B cell (primary cell): ENCODE results near the gene CHCHD4. TPM values are rescaled to one million over a fixed set of nuclear protein-coding genes. Genes with fewer than 3 reads are reported as not detected.

Experiments
- ATAC-seq: fragments of 200-7000 bp; cut with Tn5 transposase; one replicate; pipeline ENCODE4 v1.10.0; 2021; ENCODE audit warnings: low read depth, mild to moderate bottlenecking, moderate number of reproducible peaks, moderate library complexity
- CTCF ChIA-PET: fragments of 350-600 bp; sonication (Branson Sonifier 250); formaldehyde crosslinking; loops from one replicate; lab custom pipeline; 2021; ENCODE audit warnings: antibody characterized with exemption, inconsistent platforms; lab: Charles Lee
- POLR2A ChIA-PET: fragments of 350-600 bp; sonication (Branson Sonifier 250); formaldehyde crosslinking; loops from one replicate; lab custom pipeline; 2021; ENCODE audit warnings: antibody characterized with exemption; lab: Charles Lee
- DNase-seq: peaks from one replicate; pipeline ENCODE4 v3.0.0; 2013
- H2AFZ ChIP-seq: 2 replicates; pipeline ENCODE4 v1.6.1; 2012; ENCODE audit warnings: mild to moderate bottlenecking, low read depth, low read length; ENCODE audit not compliant: insufficient read depth, poor library complexity, severe bottlenecking
- H3K27ac ChIP-seq, 2 donors: 1 replicate in 1 of 2; 2 replicates in 1 of 2; pipeline ENCODE4 v1.5.1; 2012 to 2013; ENCODE audit warnings: low read length in 2 of 2, mild to moderate bottlenecking in 2 of 2, moderate library complexity in 1 of 2
- H3K27me3 ChIP-seq, 4 experiments: fragments of 200-600 bp in 1 of 4; sonication (generic) in 1 of 4; replicated peaks in 1 of 4; 1 replicate in 2 of 4; 2 replicates in 2 of 4; pipeline versions ENCODE4 v1.6.1 to v1.7.0; 2013 to 2016; ENCODE audit warnings: low read length in 3 of 4, mild to moderate bottlenecking in 2 of 4, mixed read lengths in 1 of 4, moderate library complexity in 1 of 4; ENCODE audit not compliant: insufficient read depth in 4 of 4, control insufficient read depth in 3 of 4; ENCODE audit errors: control extremely low read depth in 1 of 4
- H3K36me3 ChIP-seq, 2 experiments: replicated peaks in 1 of 2; 1 replicate in 1 of 2; 2 replicates in 1 of 2; pipeline versions ENCODE4 v1.6.1 to v1.7.1; 2013; ENCODE audit warnings: low read length in 1 of 2; ENCODE audit not compliant: insufficient read depth in 2 of 2, control insufficient read depth in 1 of 2; ENCODE audit errors: control extremely low read depth in 1 of 2, extremely low read depth in 1 of 2
- H3K4me1 ChIP-seq, 2 donors: fragments of 200-600 bp in 1 of 2; sonication (generic) in 1 of 2; 1 replicate in 1 of 2; 2 replicates in 1 of 2; pipeline versions ENCODE4 v1.5.1 to v1.6.1; 2013 to 2017; ENCODE audit warnings: low read length in 2 of 2; ENCODE audit not compliant: control insufficient read depth in 2 of 2, insufficient read depth in 2 of 2
- H3K4me2 ChIP-seq: replicated peaks from 2 replicates; pipeline ENCODE3; 2012; ENCODE audit warnings: mild to moderate bottlenecking, low read depth, low read length; ENCODE audit not compliant: poor library complexity, severe bottlenecking
- H3K4me3 ChIP-seq, 5 experiments: fragments of 200-600 bp in 1 of 5; sonication (generic) in 1 of 5; 1 replicate in 3 of 5; 2 replicates in 2 of 5; pipeline versions ENCODE4 v1.5.1 to v1.7.0; 2011 to 2016; ENCODE audit warnings: low read length in 4 of 5, mild to moderate bottlenecking in 4 of 5, low read depth in 2 of 5, control low read depth in 1 of 5, moderate library complexity in 1 of 5; ENCODE audit not compliant: insufficient read depth in 1 of 5; ENCODE audit errors: control extremely low read depth in 1 of 5, extremely low read depth in 1 of 5
- H3K79me2 ChIP-seq: fragments of 200-600 bp; sonication (generic); one replicate; pipeline ENCODE4 v1.6.0; 2016; ENCODE audit warnings: low read length; ENCODE audit not compliant: control insufficient read depth, insufficient read depth
- H3K9ac ChIP-seq: fragments of 200-600 bp; sonication (generic); 2 replicates; pipeline ENCODE4 v1.6.1; 2017; ENCODE audit warnings: mild to moderate bottlenecking, low read length, moderate library complexity
- H3K9me3 ChIP-seq, 3 donors: one replicate each; pipeline versions ENCODE4 v1.6.1 to v1.7.1; 2013; ENCODE audit warnings: low read length in 2 of 3; ENCODE audit not compliant: control insufficient read depth in 2 of 3, insufficient read depth in 1 of 3; ENCODE audit errors: control extremely low read depth in 1 of 3
- H4K20me1 ChIP-seq: 2 replicates; pipeline ENCODE4 v1.6.0; 2012; ENCODE audit warnings: mild to moderate bottlenecking, low read length; ENCODE audit not compliant: insufficient read depth, control insufficient read depth, poor library complexity, severe bottlenecking
- H3K27ac Mint-ChIP-seq: one replicate; pipeline ENCODE4 v1.8.0; 2021; ENCODE audit warnings: mixed read lengths
- H3K27me3 Mint-ChIP-seq: one replicate; pipeline ENCODE4 v1.8.0; 2021; ENCODE audit warnings: mixed read lengths
- H3K4me1 Mint-ChIP-seq: one replicate; pipeline ENCODE4 v1.8.0; 2021; ENCODE audit warnings: mixed read lengths
- H3K4me3 Mint-ChIP-seq: one replicate; pipeline ENCODE4 v1.8.0; 2021; ENCODE audit warnings: mixed read lengths
- H3K9me3 Mint-ChIP-seq: one replicate; pipeline ENCODE4 v1.8.0; 2022; ENCODE audit warnings: mixed read lengths; ENCODE audit not compliant: insufficient read depth
- CTCF ChIP-seq: fragments of 200-600 bp; IDR thresholded peaks from one replicate; pipeline ENCODE4 v1.8.0; 2022; ENCODE audit warnings: antibody characterized with exemption, mild to moderate bottlenecking
- EZH2 ChIP-seq: IDR thresholded peaks from 2 replicates; pipeline ENCODE4 v1.6.1; 2012; ENCODE audit warnings: borderline replicate concordance, low read depth, mild to moderate bottlenecking, moderate library complexity, low read length; ENCODE audit not compliant: insufficient read depth, poor library complexity, severe bottlenecking
- WGBS: methylation state at CpG from one replicate; pipeline ENCODE4 v1.1.5; 2013; ENCODE audit warnings: missing lambda C conversion rate; ENCODE audit not compliant: insufficient coverage; 5-methylcytosine and 5-hydroxymethylcytosine counted together
- intact Hi-C: fragments of 100-400 bp; cut with micrococcal nuclease; formaldehyde crosslinking; loops from one replicate; pipeline ENCODE4 v1.10.0; 2022
- polyA plus RNA-seq: library from polyadenylated mRNA; depleted of rRNA; stranded (reverse); fragments of >200 nt; gene quantifications from 2 replicates; pipeline ENCODE4 v1.2.3, GENCODE V29; 2012
- total RNA-seq, 2 donors: library from RNA; stranded (reverse); fragments of 120-200 nt in 1 of 2; gene quantifications; 1 replicate in 1 of 2; 2 replicates in 1 of 2; pipeline versions ENCODE4 v1.2.3 to v1.2.4, GENCODE V29; 2013 to 2022

The CHCHD4 gene
- total and polyA plus RNA-seq, 2 donors (not counting 1 experiment from before 2014, with no cell fraction given), result 3.7 to 8.0 TPM

DNA sequence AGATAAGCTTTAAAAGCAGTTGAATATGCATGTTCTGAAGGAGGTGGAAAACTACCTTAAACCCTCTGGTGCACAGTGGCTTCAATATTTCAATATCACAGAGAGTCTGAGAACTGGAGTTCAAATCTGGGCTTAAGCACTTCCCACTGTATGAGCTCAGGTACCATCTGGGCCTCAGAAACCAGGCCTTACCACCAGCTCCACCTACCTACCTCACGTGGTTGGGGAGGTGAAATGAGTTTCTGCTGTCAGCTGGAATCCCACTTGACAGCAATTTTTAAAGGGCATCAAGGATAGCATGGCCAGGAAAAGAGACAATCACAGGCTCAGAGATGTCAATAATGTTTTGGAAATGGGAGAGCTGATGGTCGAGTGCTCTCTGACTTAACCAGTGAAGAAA, 5.0 kb downstream of the CHCHD4 start:
- H3K4me3 Mint-ChIP-seq, result no peak overlapping the region
- H3K9me3 Mint-ChIP-seq, result no peaks in the 10 kb centered on the region

More for the DNA sequence above, 5.0 kb downstream of the CHCHD4 start:
- Histone ChIP-seq H3K9ac (no peak overlapping the region), H3K4me1 (peaks cover 9 to 11% of the 10 kb centered on the region in 2 donors), H3K9me3 (no peaks in the 10 kb centered on the region), H2AFZ (no peak overlapping the region), H3K4me2 (no peak overlapping the region), H3K27me3 (no peaks in the 10 kb centered on the region), H3K79me2 (peaks cover 42% of the 10 kb centered on the region), H3K36me3 (peaks cover 3 to 33% of the 10 kb centered on the region in 2 experiments), H3K4me3 (no peak overlapping the region), H4K20me1 (no peaks in the 10 kb centered on the region), H3K27ac (no peak overlapping the region)
- no CpG with 5 or more reads among the region's 2 CpGs for WGBS
- no peak overlapping the region for H3K27ac Mint-ChIP-seq
- no peak for DNase-seq
- no peak for TF ChIP-seq EZH2
- no peak for TF ChIP-seq CTCF
- CTCF ChIA-PET, result no interaction called here
- intact Hi-C loops, result loop anchor here (5.0 to 10.0 kb wide), 4 partner anchors 43 to 1562 kb away; partner anchors contain the start of genes BTD, HACL1 and MKRN2
- ATAC-seq, result no peak
- H3K4me1 Mint-ChIP-seq, result peaks cover 21% of the 10 kb centered on the region
- POLR2A ChIA-PET, result no interaction called here
- no peaks in the 10 kb centered on the region for H3K27me3 Mint-ChIP-seq
